Keratinocyte (primary cell): ENCODE data around the gene PPARGC1A.
A peak's percentile ranks its signal among the peaks of the same experiment; 100 is the strongest.

ENCODE experiments used
- CTCF ChIP-seq, 3 experiments: IDR thresholded peaks in 1 of 3; conservative IDR thresholded peaks in 1 of 3; optimal IDR thresholded peaks in 1 of 3; 2 replicates in 2 of 3; 3 replicates in 1 of 3; pipeline versions ENCODE3 to v1.5.1; 2011; ENCODE audit warnings: low read length in 3 of 3, mild to moderate bottlenecking in 3 of 3, moderate library complexity in 2 of 3, control low read depth in 1 of 3, inconsistent platforms in 1 of 3; ENCODE audit not compliant: insufficient read depth in 2 of 3; ENCODE audit errors: extremely low read depth in 1 of 3
- EZH2 ChIP-seq: IDR thresholded peaks from one replicate; pipeline ENCODE4 v1.6.1; 2012; ENCODE audit warnings: inconsistent platforms, mild to moderate bottlenecking, low read length, moderate library complexity

- peak in 1 of 3 experiments; percentile 65 for TF ChIP-seq CTCF (optimal IDR thresholded peaks at IDR 0.05 in 1 of 3, IDR thresholded peaks at IDR 0.05 in 1 of 3, conservative IDR thresholded peaks at IDR 0.05 in 1 of 3; ENCODE audit: extremely low read depth in 1 of 3, insufficient read depth in 2 of 3, low read length in 3 of 3)
- no peak for TF ChIP-seq EZH2
Measured at GRCh38 chr4:23934915-23935314, 45.1 kb upstream of the PPARGC1A start.
